Stomach (tissue), 4 donors: ENCODE data around the gene NR4A3.

Source experiments
- EP300 ChIP-seq: sonication (generic); formaldehyde crosslinking; IDR thresholded peaks from one replicate; pipeline ENCODE4 v1.6.1; 2017; ENCODE audit warnings: antibody characterized with exemption
- TF ChIP-seq, protein P1 (sequence below), 7 experiments: fragments of 450-650 bp in 4 of 7; fragments of 200-600 bp in 3 of 7; sonication (generic) in 3 of 7; IDR thresholded peaks; one replicate each; pipeline ENCODE4 v1.5.1; 2016 to 2019; ENCODE audit warnings: antibody characterized with exemption in 7 of 7, control low read depth in 2 of 7, mild to moderate bottlenecking in 1 of 7

DNA sequence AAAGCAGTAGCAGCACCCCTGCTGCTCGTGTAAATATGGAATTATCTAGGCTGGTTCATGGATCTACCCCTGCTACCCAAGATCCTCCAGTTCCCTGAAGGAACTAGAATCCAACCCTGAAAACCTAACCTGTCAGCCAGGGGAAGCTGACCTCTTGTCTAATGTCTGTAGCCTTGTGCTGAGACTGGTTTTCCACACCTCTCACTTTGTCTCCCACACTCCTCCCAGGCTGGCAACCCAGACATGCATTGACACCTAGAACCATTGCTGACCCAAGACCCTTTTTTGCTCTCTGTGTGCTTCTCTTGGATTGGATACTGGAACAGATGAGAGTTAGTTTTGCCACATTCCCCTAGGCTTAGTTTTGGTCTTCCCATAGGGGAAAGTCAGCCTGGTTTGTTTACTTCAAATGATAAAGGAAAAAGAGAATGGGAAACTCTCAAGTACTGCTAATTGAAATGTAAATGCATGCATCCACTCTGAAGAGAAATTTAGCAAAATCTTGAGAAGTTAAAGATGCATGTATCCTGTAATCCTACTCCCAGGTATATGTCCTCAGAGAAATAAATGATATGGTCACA lies 36.6 kb upstream of the NR4A3 start:
- no peak for TF ChIP-seq EP300
- TF ChIP-seq, protein P1, sequence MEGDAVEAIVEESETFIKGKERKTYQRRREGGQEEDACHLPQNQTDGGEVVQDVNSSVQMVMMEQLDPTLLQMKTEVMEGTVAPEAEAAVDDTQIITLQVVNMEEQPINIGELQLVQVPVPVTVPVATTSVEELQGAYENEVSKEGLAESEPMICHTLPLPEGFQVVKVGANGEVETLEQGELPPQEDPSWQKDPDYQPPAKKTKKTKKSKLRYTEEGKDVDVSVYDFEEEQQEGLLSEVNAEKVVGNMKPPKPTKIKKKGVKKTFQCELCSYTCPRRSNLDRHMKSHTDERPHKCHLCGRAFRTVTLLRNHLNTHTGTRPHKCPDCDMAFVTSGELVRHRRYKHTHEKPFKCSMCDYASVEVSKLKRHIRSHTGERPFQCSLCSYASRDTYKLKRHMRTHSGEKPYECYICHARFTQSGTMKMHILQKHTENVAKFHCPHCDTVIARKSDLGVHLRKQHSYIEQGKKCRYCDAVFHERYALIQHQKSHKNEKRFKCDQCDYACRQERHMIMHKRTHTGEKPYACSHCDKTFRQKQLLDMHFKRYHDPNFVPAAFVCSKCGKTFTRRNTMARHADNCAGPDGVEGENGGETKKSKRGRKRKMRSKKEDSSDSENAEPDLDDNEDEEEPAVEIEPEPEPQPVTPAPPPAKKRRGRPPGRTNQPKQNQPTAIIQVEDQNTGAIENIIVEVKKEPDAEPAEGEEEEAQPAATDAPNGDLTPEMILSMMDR (IDR thresholded peaks at IDR 0.05) = no peak
